ENCODE measurements around the gene MYO18A.

DNA sequence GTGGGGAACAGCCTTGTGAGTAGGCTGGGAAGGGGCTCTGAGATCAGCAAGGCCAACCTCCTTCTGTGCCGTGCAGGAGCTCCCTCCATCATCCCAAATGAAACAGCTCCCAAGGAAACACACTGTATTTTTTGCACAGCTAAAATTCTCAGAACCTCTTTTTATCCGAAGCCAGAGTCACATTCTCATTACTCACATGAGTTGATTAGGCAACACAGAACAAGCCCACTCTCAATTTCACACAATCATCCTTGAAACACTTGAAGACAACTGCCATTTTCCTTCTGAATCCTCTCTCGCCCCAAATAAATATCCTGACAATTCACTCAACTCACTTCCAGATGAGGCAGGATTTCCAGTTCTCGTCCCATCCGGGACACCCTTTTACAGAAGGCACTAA is 66.1 kb downstream of the MYO18A start:
- TF ChIP-seq, protein P1, sequence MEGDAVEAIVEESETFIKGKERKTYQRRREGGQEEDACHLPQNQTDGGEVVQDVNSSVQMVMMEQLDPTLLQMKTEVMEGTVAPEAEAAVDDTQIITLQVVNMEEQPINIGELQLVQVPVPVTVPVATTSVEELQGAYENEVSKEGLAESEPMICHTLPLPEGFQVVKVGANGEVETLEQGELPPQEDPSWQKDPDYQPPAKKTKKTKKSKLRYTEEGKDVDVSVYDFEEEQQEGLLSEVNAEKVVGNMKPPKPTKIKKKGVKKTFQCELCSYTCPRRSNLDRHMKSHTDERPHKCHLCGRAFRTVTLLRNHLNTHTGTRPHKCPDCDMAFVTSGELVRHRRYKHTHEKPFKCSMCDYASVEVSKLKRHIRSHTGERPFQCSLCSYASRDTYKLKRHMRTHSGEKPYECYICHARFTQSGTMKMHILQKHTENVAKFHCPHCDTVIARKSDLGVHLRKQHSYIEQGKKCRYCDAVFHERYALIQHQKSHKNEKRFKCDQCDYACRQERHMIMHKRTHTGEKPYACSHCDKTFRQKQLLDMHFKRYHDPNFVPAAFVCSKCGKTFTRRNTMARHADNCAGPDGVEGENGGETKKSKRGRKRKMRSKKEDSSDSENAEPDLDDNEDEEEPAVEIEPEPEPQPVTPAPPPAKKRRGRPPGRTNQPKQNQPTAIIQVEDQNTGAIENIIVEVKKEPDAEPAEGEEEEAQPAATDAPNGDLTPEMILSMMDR (IDR thresholded peaks at IDR 0.05), result no peak
- no peak for TF ChIP-seq POLR2A (IDR thresholded peaks at IDR 0.05)
